GM19351 (cell line): Measurements from ENCODE around the gene MGLL.

Experiments used
- ATAC-seq: cut with Tn5 transposase; IDR thresholded peaks from one replicate; pipeline ENCODE4 v1.9.1; 2021; ENCODE audit warnings: mild to moderate bottlenecking, moderate library complexity; ENCODE audit not compliant: unreplicated experiment

MGLL gene

DNA sequence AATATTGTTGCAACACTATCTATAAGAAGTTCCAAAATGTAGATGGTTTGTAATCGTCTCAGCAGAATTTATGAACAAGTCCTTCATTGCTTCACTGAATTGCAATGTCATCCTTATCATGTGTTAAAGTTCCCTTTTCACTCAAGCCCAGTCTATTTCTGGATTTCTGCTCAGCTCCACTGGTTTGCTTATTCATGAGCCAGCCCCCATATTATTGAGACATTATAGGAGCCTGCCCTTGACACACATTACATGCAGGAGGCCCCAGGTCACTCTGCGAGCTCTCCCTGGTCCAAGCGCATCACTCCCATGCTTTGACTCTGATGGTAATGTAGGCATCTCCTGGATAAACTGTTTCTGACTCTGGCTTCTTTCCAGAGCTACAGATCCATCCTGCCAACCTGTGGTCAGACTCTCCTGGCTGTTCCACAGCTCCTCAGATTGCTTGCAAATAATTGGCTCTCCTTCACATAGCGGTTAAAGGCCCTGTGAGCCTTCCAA, 92.7 kb downstream of the MGLL start:
- no peak for ATAC-seq

DNA sequence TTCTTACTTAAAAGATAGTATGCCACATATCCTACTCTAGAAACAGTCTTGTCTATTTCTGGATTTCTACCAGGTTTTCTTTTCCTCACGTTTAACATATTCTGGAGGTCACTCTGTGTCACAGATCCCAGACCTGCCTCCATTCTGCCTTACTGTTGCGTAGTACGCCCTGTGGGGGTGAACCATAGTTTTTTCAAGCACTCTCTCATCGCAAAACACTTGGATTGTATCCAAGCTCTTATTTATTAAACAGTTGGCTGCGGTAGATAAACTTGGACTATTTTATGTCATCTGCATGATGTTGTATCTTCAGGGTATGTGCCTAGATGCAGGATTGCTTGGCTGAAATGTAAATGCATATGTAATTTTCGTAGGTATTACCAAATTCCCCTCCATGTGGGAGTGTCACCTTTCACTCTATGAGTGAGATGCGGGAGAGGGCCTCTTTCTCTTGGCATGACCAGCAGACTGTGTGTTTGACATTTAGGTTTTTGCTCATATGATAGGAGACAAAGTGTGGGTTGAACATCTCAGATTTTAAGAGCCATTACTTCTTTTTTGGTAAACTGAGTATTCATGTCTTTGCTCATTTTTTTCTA, 93.8 kb downstream of the MGLL start:
- no peak for ATAC-seq

DNA sequence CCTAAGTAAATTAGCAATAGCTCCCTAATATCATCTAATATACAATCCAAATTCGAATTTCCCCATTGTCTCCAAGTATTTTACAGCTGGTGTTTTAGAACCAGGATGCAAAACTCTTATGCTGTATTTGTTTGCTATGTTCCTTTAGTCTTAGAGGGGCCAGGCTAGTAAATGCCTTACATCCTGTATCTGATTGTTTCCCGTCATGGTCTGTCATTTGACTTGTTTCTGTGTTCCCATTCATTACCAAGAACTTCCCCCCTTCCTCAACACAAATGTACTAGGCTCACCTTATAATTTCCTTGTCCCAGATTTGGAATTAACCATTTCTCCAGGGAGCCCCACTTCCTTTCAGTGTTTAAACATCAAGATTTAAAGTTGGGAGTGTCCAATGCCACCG, 95.4 kb downstream of the MGLL start:
- ATAC-seq, result no peak

DNA sequence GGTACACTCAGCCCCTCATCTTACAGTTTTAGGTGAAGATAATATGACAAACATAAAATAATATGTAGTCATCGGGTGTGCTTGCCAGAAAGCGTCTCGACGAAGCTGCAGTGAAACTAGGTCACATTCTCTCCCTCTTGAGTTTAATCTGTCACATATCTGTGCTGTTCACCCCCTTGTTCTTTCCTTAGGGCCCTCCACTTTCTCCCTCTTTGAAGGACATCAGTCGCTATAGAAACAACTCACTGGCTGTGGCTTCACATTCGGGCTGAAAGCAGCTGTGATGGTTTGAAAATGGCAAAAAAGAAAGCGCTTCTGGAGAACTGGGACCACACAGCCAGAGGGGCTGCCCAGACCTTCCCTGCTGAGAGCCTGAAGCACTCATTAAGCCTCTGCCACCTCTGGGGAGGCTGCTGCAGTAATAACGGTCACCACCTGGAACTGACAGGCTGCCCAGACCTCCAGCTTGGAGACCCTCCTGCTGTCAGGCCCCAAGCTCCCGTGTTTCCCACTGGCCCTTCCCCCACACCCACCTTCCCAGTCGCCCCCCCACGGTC, 99.2 kb downstream of the MGLL start:
- ATAC-seq, result no peak

DNA sequence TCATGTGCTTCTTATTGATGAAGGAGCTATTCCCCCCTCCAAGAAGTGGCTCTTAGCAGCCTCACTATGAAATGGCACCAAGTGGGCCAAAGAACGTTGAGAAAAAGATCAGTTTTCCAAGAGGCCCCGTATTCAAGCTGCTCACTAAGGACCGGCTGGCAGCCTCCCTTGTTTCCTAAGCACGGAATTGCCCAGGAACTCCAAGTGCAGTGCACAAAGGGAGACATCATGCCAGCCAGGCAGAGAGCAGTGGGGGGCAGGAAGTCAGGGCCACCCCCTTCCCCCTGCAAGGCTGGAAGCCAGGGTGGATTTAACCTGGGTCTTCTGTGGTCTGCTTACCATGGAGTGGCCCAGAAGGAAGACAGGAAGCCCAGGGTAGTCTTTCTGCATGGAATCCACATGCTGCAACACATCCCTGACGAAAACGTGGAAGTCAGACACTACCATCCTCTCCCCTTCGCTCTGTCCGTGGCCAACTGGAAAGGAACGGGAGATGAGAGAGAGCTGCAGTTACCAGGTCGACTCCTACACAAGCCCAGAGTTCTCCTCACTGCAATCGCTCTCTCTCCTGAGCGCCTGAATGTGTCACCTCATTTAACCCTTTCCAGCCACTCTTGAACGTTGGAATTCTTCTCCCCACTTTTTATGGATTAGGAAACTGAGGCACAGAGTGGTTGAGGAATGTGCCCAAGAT, 100.1 kb downstream of the MGLL start:
- ATAC-seq, result no peak

DNA sequence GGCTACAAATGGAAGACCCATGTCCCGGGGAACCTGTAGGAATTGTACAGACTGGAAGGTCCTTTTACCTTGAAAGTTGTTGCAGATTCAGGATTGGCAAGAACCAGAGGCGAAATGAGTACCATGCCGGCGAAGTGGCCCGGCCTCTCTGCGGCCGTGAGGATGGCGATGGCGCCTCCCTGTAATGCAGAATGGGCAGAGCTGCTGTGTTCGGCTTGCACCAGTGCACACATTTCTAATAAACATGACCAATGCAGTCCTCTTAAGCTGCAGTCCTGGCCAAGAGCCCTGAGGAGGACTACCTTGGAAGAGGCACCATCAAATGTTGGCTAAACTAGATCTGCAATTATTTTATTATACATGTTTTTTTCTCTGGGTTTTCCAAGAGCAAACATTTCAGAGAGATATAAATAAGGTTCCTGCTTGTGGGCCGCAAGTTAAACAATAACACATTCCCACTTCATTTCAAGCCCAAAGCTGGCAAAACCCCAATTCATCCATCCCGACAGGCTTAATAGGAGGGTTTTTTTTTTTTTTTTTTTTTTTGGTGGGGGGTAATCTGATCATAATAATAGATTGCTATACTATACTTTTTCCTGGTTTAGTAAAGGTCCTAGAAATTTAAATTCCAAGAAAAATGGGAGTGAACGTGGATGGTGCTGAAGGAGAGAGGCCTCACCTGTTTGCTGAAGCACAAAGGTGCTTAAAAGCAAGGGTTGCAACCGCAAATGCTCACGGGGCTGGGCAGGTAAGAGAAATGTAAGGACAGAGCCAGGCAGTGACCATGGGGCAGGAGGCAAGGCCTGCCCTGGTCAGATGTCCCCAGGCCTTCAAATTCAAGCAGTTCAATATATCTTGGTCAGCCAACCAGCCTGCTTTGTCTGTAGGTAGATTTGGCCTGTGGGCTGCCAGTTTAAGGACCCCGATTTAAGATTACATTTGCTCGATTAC, 101.1 kb downstream of the MGLL start:
- no peak for ATAC-seq

DNA sequence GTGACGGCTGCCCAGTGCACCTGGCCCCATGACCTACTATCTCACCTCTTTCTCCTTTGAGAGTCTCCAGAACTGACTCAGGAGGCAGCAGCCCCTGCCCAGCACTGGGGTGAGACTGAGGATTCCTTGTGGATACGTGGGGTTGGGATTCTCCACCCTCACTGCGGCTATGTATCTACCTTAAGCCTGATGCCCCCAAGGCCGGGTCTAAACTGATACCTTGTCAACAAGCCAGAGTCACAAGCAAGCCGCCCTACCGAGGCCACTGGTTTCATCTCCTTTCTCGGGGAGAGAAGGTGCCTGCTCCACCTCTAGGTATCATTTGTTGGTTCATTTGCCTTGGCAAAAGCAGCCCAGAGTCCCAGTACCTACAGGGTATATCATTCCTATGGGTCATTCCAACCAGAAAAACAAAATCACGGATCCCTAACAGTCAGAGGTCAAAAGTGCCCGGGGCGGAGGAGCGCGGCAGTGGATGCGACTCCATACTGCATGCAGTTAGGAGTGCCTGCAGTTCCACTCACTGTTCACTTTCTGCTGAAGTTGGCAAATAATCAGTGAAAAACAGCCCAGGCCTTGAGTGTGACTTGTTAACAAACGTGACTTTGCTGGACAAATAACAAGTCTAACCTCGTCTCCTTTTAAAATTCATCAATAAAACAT, 102.0 kb downstream of the MGLL start:
- no peak for ATAC-seq

DNA sequence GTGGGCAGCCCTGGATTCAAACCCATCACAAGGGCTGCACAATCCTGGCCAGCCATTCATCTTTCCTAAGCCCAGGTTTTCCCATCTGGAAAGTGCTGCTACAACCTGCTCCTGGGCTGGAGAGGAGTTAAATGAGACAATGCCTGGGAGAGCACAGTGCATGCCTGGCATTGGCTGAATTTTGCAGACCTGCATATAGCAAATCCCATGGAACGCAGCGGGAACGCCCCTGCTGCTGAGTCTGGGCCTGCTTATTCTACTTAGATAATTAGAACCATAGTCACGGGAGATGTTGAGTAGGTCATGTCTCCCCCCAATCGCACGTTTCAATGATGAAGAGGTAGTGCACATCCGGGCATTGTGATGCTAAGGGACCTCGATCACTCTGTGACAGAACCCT, 102.9 kb downstream of the MGLL start:
- ATAC-seq, result no peak

DNA sequence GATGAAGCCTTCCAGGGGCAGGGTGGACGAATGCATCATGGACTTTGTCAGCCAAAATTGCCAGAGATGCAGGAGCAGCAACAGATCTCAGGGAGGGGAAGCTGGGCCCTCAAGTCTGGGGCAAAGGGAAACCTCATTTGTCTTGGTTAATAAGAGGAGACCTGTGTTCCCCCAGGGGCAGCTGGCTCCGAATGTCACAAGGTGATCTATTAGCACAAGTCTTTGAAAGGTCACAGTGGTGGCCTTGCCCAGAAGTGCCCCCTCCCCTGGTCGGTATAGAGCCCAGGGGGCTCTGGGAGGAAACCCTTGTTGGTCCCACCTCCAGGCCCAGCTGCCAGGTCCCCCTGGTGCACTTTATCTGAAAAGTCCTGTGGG, 103.4 kb downstream of the MGLL start:
- ATAC-seq, result no peak

DNA sequence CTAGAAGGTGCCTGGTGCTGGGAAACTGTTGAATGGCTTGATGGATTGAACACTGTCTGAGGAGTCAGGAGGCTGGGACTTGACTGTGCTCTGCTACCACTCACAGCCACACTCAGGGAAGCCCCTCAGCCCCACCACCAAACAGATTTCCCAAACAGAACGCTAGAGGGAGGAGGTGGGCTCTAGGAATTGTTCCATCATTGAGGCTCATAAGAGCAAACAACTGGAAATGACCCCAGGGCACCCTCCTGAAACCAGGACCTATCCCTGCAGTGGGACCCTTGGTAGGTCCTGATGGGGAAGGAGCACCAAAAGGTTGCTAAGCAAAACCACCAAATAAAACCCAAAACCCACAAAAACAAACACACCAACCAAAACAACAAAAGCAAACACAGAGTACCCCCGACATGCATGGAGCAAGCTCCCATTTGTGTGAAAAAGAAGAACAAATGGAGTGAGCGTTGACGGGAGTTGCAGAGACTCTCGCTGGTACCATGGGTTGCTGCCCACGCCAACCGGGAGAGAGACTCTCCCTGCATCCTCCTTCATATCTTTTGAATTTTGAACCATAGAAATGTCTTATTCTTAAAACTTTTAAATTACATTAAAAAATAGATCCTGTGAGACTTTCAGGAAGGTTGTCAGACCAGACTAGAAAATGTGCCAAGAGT, 103.9 kb downstream of the MGLL start:
- no peak for ATAC-seq

DNA sequence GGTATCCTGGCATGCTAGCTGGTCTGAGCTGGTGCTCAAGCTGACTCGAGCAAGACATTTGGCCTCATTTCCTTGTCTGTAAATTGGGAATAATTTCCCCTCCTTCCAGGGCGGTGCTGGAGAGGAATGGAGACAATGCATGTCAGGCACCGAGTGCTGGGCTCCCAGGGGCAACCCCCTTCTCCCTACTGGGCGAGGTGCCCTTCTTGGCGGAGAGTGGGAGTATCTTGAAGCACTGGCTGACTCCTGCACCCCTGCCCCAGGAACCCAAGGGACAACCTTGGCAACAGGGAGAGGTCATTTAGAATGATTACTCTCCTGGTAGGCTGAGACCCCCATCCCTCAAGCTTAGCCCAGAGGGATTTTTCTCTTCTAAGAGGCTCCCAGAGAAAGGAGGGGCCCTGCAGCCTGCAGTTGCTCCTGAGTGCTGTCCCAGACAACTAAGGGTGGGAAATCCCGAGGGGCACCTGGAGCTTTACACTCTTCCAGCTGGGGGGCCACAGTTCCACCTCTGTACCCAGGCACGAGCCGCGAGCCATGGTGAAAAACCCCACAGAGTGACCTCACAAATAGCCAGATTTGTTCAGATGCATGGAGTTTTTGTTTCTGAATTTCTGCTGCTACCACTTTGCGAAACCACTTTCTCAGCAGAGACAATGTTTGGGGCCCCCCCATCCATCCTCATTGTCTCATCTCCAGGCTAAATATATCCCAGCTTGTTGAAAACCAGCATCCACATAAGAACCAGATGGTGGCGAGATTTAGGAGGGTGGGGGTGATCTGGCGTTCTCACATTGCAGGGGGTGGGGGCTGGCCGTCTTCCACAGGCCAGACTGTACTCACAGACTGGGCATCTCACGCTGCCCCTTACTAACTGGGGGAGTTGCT, 104.7 kb downstream of the MGLL start:
- no peak for ATAC-seq

DNA sequence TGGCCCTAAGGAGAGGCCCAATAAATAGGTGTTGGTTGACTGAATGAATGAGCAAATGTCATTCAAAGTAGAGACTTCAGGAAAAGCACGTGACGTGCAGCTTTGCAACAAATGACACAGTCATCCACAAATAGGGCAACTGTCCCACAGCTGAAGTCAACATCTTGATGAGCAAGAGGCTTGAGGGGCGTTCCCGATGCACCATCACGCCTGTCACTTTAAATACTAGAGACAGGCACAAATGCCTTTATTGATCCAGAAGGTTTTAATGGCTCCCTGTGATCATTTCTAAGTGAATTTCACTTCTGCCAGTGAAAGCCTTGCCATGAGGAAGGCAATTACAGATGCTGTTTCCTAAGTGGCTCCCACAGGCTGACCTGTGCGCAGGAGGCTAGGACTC, 105.9 kb downstream of the MGLL start:
- ATAC-seq, result no peak

DNA sequence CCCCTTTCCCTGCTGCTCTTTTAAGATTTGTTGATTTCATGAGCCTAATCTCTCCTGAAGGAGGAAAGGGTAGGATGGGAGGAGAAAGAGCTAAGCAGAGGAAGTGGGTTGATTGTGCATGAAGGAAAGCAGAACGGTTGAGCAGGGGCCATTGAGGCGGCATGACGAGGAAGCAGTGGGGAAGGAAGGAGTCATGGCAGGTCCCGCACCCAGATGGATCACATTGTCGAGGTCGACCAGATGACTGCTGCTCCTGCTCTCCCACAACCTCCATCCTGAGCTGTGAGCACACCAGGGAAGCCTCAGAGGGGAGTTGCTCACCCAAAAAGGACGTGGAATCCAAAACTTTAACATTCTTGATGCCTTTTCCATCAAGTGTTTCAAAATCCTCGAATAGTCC, 106.8 kb downstream of the MGLL start:
- ATAC-seq, result no peak

DNA sequence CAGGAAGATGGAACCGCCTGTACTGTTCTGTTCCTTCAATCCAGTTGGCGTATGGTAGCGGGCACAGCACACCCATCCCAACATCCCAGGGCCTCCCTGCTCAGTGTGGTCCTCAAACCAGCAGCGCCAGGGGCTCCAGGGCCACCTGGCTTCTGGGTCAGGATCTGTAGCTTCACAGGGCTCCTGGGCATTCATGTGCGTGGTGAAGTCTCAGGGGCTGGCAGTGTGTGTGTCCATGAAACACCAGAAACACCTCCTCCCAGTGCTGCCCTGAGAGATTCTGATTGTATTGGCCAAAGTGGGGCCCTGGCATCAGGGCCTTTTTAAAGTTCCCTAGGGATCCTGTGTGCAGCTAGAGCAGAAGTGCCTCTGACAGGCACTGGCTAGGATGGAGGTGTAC, 107.4 kb downstream of the MGLL start:
- ATAC-seq, result no peak

DNA sequence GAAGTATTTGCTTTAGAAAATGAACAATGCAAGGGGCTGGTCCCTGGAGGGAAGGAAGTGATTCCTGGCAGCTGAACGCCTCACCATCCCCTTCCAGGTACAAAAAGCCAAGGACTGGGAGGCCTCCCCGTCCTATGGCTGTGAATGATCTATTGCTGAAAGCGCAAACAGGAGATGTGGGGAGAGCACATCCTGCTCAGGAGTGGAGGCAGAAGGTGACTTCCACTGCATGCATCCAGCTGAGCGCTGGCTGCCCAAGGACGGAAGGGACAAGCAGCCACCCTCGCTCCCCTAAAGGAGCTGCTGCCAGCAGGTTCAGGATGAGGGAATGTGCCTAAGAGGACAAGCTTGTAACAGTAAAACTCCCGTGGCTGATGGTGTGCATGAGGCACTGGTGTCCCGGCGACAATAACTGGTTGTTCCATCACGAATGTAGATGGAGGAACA, 108.2 kb downstream of the MGLL start:
- no peak for ATAC-seq

DNA sequence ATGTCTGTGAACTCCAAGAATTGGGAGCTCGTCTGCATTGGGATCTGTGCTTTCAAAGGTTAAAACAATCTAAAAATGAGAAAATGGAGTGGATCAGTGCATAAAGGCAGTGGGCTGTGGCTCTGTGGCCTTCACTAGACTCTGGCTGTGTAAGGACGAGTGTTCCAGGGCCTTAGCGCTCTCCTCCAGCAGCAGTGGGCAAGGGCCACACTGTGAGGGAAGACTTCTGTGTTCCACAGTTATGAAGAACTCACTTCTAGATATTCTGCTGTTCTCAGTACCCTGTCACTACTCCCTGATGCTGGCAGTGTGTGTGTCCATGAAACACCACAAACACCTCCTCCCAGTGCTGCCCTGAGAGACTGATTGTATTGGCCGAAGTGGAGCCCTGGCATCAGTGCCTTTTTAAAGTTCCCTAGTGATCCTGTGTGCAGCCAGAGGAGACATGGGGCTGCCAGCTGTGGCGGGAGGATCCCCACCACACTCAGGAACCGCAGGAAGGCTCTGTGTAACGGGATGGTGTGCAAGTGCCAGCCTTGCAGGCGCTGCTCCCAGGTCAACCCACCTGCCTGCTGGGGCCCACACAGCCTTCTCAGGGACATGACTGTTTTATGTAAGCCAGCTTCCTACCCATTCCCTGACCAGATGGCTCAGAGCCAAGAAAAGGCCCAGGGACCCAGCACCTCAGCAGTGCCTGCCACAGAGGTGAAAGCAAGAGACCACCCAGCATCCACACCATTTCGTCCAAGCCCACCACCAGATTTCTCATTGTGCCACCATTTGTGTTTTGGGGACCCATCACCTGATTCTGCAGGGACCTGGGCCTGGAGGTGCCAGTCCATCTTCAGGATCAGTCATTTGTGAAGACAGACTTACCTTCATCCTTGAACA, 109.2 kb downstream of the MGLL start:
- no peak for ATAC-seq

DNA sequence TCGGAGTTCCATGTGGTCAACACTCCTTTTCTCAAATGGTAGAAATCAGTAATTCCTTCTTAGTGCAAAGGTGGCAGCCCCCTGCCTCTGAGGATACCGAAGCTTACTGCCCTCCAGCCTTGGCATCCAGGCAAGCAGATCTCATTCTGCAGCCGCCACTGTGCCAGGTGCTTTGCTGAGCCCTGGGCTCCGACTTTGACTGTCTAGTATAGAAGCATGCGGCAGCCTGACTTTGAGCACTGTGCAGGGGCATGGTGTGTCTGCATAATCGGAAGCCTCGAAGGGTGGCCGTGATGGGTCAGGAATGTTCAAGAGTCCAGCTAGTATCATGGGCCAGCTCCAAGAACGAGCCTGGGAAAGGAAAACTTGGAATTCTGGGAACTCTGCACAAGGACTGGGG, 109.9 kb downstream of the MGLL start:
- ATAC-seq, result no peak

DNA sequence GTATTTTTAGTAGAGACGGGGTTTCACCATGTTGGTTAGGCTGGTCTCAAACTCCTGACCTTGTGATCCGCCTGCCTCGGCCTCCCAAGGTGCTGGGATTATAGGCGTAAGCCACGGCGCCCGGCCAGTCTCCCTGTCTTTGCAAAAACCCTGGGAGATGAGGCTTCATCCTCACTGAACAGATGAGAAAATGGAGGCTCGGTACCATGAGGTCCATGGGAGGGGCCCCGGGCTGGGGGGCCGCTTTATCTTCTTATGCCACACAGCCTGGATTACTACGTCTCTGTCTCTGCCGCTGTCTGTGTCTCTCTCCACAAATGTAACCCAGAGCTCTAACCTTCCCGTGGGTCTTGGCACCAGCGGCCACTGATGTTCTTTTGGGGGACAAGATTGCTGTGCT, 110.4 kb downstream of the MGLL start:
- ATAC-seq, result no peak
